Transverse colon (tissue), 4 donors: ENCODE data around the gene SLC6A1. TPM values are rescaled to one million over a fixed set of nuclear protein-coding genes. Genes with fewer than 3 reads are reported as not detected.

ENCODE experiments used
- DNase-seq: peaks from one replicate; pipeline ENCODE4 v3.0.0-alpha.2; 2019
- H3K27ac ChIP-seq, 4 donors: fragments of 200-600 bp; sonication (generic); 2 replicates each; pipeline ENCODE4 v1.5.1; 2016 to 2018; ENCODE audit warnings: inconsistent platforms in 4 of 4
- H3K27me3 ChIP-seq: fragments of 200-600 bp; sonication (generic); 2 replicates; pipeline ENCODE4 v1.5.1; 2017; ENCODE audit warnings: inconsistent platforms
- H3K36me3 ChIP-seq, 4 donors: fragments of 200-600 bp; sonication (generic); 2 replicates each; pipeline ENCODE4 v1.5.1; 2017 to 2019; ENCODE audit warnings: inconsistent platforms in 4 of 4
- H3K4me1 ChIP-seq, 4 donors: fragments of 200-600 bp; sonication (generic); 2 replicates each; pipeline ENCODE4 v1.5.1; 2017 to 2020; ENCODE audit warnings: inconsistent platforms in 4 of 4
- H3K4me3 ChIP-seq, 4 donors: fragments of 200-600 bp; sonication (generic); 1 replicate in 1 of 4; 2 replicates in 3 of 4; pipeline versions ENCODE4 v1.5.1 to v1.6.1; 2017 to 2019; ENCODE audit warnings: inconsistent platforms in 4 of 4
- H3K9me3 ChIP-seq, 2 donors: fragments of 200-600 bp; sonication (generic); 2 replicates each; pipeline ENCODE4 v1.5.1; 2017 to 2019; ENCODE audit warnings: inconsistent platforms in 2 of 2
- CTCF ChIP-seq, 5 experiments: fragments of 200-600 bp in 3 of 5; fragments of 450-650 bp in 2 of 5; sonication (generic) in 3 of 5; IDR thresholded peaks; 1 replicate in 2 of 5; 2 replicates in 3 of 5; pipeline ENCODE4 v1.5.1; 2016 to 2017; ENCODE audit warnings: antibody characterized with exemption in 5 of 5, inconsistent platforms in 3 of 5, mild to moderate bottlenecking in 2 of 5, moderate library complexity in 1 of 5
- EP300 ChIP-seq: sonication (generic); formaldehyde crosslinking; IDR thresholded peaks from one replicate; pipeline ENCODE4 v1.6.1; 2017; ENCODE audit warnings: antibody characterized with exemption, low read depth
- POLR2A ChIP-seq: fragments of 450-650 bp; IDR thresholded peaks from one replicate; pipeline ENCODE4 v1.6.1; 2016; ENCODE audit warnings: antibody characterized with exemption, mild to moderate bottlenecking, moderate library complexity
- POLR2AphosphoS5 ChIP-seq, 3 donors: sonication (generic); formaldehyde crosslinking; IDR thresholded peaks; one replicate each; pipeline ENCODE4 v1.6.1; 2016; ENCODE audit warnings: antibody characterized with exemption in 3 of 3
- WGBS, 2 donors: methylation state at CpG; one replicate each; pipeline ENCODE4 v1.1.5; 2018; ENCODE audit warnings: low coverage in 1 of 2; 5-methylcytosine and 5-hydroxymethylcytosine counted together
- in situ Hi-C, 4 donors: fragments of 200-750 bp; cut with MboI; loops; one replicate each; pipeline versions ENCODE4 v1.15.0 to v1.15.1; 2017; ENCODE audit warnings: low sequenced_read_pairs in 3 of 4, low pct_ligation_motif_present in 1 of 4, low pct_unique_long_range_greater_than_20kb in 1 of 4
- intact Hi-C: fragments of 100-400 bp; cut with DNase I; formaldehyde crosslinking; loops from one replicate; pipeline ENCODE4 v1.15.1; 2023; ENCODE audit warnings: low total_unique reads
- total RNA-seq, 4 donors: library from RNA; depleted of rRNA; stranded (reverse); fragments of >200 nt; gene quantifications; one replicate each; pipeline ENCODE4 v1.1.0, GENCODE V29; 2016

Gene SLC6A1
- total RNA-seq, 4 donors from 2014 or later = 0.20 to 0.55 (median 0.48) TPM; not detected in 1

DNA sequence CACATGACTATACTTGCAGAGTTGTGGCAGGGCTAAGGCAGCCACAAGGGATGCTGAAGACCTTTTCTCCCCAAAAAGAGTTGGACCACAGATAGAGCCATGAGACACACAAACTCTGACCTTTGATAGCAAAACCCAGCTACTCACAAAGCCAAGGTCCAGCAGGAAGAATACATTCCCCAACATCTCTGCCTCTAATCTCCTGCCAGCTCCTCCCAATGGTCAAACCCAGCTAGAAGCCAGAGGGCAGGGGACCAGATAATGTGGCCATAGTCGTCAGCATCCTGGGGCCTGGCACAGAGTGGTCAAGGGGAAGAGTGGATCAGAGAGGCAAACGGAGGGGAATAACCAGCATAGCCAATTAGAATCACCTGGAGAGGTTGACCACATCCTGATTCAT lies 28.2 kb downstream of the SLC6A1 start:
- H3K27me3 ChIP-seq = no peaks in the 10 kb centered on the region
- H3K27ac ChIP-seq = no peak overlapping the region
- intact Hi-C loops (no loop called here), in situ Hi-C loops (no loop called here)
- WGBS, 2 donors = 78 to 80% methylated on average over 1 to 2 of the region's 2 CpGs
- TF ChIP-seq POLR2AphosphoS5 (IDR thresholded peaks at IDR 0.05) (no peak), POLR2A (no peak), CTCF (IDR thresholded peaks at IDR 0.05) (no peak), EP300 (no peak)
- DNase-seq = no peak
- no peaks in the 10 kb centered on the region for H3K4me1 ChIP-seq
- H3K4me3 ChIP-seq = no peak overlapping the region
- no peaks in the 10 kb centered on the region for H3K9me3 ChIP-seq
- no peaks in the 10 kb centered on the region for H3K36me3 ChIP-seq

DNA sequence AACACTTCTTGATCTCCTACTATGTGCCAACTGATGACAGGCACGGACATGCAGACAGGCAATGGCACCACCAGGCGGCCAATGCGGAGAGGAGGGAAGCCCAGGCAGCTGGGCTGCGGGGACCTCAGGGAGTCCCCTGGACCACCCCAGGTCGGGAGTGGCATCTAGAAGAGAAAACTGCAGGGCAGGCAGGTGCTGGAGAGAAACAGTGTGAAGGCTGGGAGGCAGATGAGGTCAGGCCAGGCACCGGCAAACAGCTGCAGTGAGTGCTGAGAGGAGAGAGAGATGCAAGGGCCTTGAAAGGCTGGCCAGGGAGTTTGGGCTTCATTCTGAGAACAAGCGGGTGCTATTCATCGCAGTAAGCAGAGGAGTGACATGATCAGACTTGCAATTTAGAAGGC lies 29.1 kb downstream of the SLC6A1 start:
- intact Hi-C loops = no loop called here
- WGBS, 2 donors = 75 to 82% methylated on average over 2 to 8 of the region's 8 CpGs
- no peaks in the 10 kb centered on the region for H3K9me3 ChIP-seq
- no peaks in the 10 kb centered on the region for H3K27me3 ChIP-seq
- in situ Hi-C loops = no loop called here
- TF ChIP-seq POLR2A = no peak
- TF ChIP-seq EP300 = no peak
- no peak for TF ChIP-seq CTCF (IDR thresholded peaks at IDR 0.05)
- no peak for TF ChIP-seq POLR2AphosphoS5 (IDR thresholded peaks at IDR 0.05)
- no peaks in the 10 kb centered on the region for H3K36me3 ChIP-seq
- H3K27ac ChIP-seq = no peak overlapping the region
- no peaks in the 10 kb centered on the region for H3K4me1 ChIP-seq
- no peak overlapping the region for H3K4me3 ChIP-seq
- no peak for DNase-seq

DNA sequence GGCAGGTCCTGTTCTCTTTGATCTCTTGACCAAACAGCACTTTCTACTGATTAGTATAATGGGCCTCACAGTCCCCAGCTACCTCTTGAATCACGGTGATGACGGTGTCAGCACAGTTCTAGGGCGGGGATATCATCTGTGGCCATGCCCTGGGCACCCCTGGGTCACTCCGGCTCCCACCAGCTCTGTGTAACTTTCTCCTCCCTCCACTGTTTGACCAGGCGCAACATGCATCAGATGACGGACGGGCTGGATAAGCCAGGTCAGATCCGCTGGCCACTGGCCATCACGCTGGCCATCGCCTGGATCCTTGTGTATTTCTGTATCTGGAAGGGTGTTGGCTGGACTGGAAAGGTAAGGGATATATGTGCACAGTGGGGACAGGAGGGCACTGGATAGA lies 29.6 kb downstream of the SLC6A1 start:
- Histone ChIP-seq H3K27me3 (no peaks in the 10 kb centered on the region), H3K27ac (no peak overlapping the region), H3K9me3 (peaks cover 3 to 4% of the 10 kb centered on the region in 2 donors), H3K4me3 (no peak overlapping the region), H3K4me1 (no peaks in the 10 kb centered on the region), H3K36me3 (no peaks in the 10 kb centered on the region)
- TF ChIP-seq POLR2A = no peak
- intact Hi-C loops (no loop called here), in situ Hi-C loops (no loop called here)
- no peak for DNase-seq
- WGBS, 2 donors = 80 to 84% methylated on average over 2 to 10 of the region's 10 CpGs

DNA sequence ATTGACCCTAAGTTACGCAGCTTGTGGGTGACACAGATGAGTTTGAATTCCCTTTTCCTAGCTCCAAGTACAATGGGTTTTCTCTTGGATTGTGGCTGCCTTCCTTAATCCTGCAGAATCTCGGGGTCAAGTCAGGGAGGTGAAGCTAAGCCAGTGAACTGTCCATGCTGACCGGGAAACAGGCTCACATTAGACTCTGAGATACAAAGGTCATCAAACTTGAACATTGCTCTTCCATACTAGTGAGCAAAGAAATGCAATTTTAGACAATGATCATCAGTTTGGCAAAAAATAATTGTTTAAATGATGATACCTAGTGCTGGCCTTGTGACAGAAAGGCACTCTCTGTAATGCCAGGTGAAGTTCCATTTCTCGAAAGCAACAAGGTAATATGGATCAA lies 31.6 kb downstream of the SLC6A1 start:
- Histone ChIP-seq H3K4me3 (no peak overlapping the region), H3K4me1 (no peaks in the 10 kb centered on the region), H3K36me3 (no peaks in the 10 kb centered on the region), H3K9me3 (peaks cover 3 to 4% of the 10 kb centered on the region in 2 donors), H3K27ac (no peak overlapping the region), H3K27me3 (no peaks in the 10 kb centered on the region)
- in situ Hi-C loops = no loop called here
- TF ChIP-seq CTCF (IDR thresholded peaks at IDR 0.05) (no peak), EP300 (no peak), POLR2A (no peak), POLR2AphosphoS5 (IDR thresholded peaks at IDR 0.05) (no peak)
- WGBS, 2 donors = 73 to 75% methylated on average over 4 of the region's 4 CpGs
- DNase-seq = no peak
- intact Hi-C loops = no loop called here

DNA sequence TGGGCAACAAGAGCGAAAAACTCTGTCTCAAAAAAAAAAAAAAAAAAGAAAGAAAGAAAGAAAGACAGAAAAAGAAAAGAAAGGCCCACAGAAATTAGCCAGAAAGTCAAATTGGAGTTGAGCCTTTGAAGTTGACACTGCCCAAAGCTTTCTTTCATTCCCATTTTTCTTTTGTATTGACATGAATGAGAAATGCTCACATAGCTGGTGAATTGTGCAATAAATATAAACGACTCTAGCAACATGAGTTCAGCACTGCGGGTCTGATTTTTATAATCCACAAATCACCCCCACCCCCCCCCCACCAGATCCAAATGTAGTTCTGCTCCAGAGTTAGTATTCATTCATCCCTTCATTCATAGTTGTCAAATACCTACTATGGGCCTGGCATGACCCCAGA lies 37.4 kb downstream of the SLC6A1 start:
- in situ Hi-C loops (no loop called here), intact Hi-C loops (no loop called here)
- no peak overlapping the region for H3K4me3 ChIP-seq
- no peak for TF ChIP-seq POLR2AphosphoS5 (IDR thresholded peaks at IDR 0.05)
- TF ChIP-seq POLR2A = no peak
- TF ChIP-seq CTCF (IDR thresholded peaks at IDR 0.05) = no peak
- TF ChIP-seq EP300 = no peak
- H3K4me1 ChIP-seq = no peaks in the 10 kb centered on the region
- WGBS, 2 donors = 53 to 60% methylated on average over 3 of the region's 3 CpGs
- no peaks in the 10 kb centered on the region for H3K36me3 ChIP-seq
- DNase-seq = no peak
- H3K27me3 ChIP-seq = no peaks in the 10 kb centered on the region
- peaks cover 3 to 4% of the 10 kb centered on the region in 2 donors for H3K9me3 ChIP-seq
- H3K27ac ChIP-seq = no peak overlapping the region
